GM10847 (cell line): Measurements from ENCODE around the gene ITIH3.

ENCODE experiments used
- POLR2A ChIP-seq: IDR thresholded peaks from 2 replicates; pipeline ENCODE4 v1.6.1; 2011; ENCODE audit not compliant: insufficient read length; ENCODE audit errors: extremely low read depth

The ITIH3 gene

GRCh38 chr3:52801839-52802238, 7.2 kb downstream of the ITIH3 start:
- TF ChIP-seq POLR2A = no peak

GRCh38 chr3:52805270-52806039, 10.9 kb downstream of the ITIH3 start:
- TF ChIP-seq POLR2A = no peak

- no peak for TF ChIP-seq POLR2A
These were observed 14.6 kb downstream of the ITIH3 start for GRCh38 chr3:52809149-52809548.

- TF ChIP-seq POLR2A = no peak
These were observed 15.2 kb downstream of the ITIH3 start for GRCh38 chr3:52809662-52810377.

GRCh38 chr3:52810923-52811322, 16.3 kb downstream of the ITIH3 start:
- TF ChIP-seq POLR2A = no peak

GRCh38 chr3:52811452-52812011, 16.9 kb downstream of the ITIH3 start:
- no peak for TF ChIP-seq POLR2A

GRCh38 chr3:52813810-52814209, 19.2 kb downstream of the ITIH3 start:
- no peak for TF ChIP-seq POLR2A

GRCh38 chr3:52816199-52816598, 21.6 kb downstream of the ITIH3 start:
- TF ChIP-seq POLR2A = no peak

- TF ChIP-seq POLR2A = no peak
These were observed 22.1 kb downstream of the ITIH3 start for GRCh38 chr3:52816654-52817053.

GRCh38 chr3:52817221-52817620, 22.6 kb downstream of the ITIH3 start:
- no peak for TF ChIP-seq POLR2A

- TF ChIP-seq POLR2A = no peak
These were observed 23.3 kb downstream of the ITIH3 start for GRCh38 chr3:52817860-52818259.

- TF ChIP-seq POLR2A = no peak
These were observed 25.3 kb downstream of the ITIH3 start for GRCh38 chr3:52819936-52820335.

GRCh38 chr3:52820736-52821135, 26.1 kb downstream of the ITIH3 start:
- no peak for TF ChIP-seq POLR2A

GRCh38 chr3:52822363-52822762, 27.8 kb downstream of the ITIH3 start:
- TF ChIP-seq POLR2A = no peak

- TF ChIP-seq POLR2A = no peak
These were observed 29.4 kb downstream of the ITIH3 start for GRCh38 chr3:52824037-52824436.

GRCh38 chr3:52827441-52827840, 32.8 kb downstream of the ITIH3 start:
- TF ChIP-seq POLR2A = no peak
